Medulla oblongata (tissue), 1 donor: Measurements from ENCODE around the gene SIGLEC9.
A peak's percentile ranks its signal among the peaks of the same experiment; 100 is the strongest.

Experiments
- DNase-seq: peaks from one replicate; pipeline ENCODE4 v3.0.0-alpha.2; 2015; ENCODE audit errors: extremely low spot score

Gene SIGLEC9

DNA sequence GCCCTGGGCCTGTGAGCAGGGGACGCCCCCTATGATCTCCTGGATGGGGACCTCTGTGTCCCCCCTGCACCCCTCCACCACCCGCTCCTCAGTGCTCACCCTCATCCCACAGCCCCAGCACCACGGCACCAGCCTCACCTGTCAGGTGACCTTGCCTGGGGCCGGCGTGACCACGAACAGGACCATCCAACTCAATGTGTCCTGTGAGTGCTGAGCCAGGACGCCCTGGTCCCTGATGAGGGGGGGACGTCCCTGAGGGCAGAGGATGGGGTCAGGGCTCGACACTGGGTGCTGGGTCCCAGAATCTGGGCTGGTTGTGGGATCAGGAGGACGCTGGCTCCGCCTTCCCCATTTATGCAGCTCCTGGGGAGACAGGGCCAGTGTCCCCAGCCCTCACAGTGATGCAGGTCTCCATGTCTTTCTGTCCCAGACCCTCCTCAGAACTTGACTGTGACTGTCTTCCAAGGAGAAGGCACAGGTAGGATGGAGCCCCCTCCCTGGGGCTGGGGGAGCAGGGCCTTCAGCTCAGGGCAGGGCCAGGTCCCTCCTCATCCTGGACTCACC, 19.9 kb downstream of the SIGLEC9 start:
- DNase-seq, result no peak

DNA sequence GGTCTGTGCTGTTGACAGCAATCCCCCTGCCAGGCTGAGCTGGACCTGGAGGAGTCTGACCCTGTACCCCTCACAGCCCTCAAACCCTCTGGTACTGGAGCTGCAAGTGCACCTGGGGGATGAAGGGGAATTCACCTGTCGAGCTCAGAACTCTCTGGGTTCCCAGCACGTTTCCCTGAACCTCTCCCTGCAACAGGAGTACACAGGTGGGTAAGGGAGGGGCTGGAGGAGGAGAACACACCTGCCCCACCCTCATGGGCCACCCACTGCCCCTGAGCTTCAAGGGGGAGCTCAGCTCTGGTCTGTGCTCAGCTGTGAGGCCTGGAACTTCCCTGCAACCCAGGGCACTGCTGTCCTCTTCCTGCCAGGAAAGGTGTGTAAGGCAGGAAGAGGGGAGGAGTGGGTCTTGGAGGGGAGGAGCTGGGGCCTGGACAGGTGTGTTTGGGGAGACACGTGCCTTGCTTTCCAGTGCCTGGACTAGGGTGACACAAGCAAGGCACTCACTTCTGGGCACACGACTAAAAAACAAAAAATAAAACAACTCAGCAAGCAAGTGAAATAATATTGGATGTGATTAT, 21.3 kb downstream of the SIGLEC9 start:
- DNase-seq, result no peak

DNA sequence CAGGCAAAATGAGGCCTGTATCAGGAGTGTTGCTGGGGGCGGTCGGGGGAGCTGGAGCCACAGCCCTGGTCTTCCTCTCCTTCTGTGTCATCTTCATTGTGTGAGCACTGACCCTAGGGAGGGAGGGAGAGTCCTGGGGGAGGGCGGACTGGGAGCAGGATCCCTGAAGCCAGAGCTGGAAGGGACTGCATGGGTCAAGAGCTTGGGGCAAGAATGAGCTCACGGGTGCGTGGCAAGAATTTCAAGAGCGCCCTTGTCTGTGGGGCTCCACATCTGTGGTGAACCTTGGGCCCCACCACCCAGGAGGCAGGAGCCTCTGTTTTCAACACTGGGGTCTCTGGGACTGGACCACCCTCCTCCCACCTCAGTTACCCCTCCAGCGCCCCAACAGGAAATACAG, 22.0 kb downstream of the SIGLEC9 start:
- no peak for DNase-seq

DNA sequence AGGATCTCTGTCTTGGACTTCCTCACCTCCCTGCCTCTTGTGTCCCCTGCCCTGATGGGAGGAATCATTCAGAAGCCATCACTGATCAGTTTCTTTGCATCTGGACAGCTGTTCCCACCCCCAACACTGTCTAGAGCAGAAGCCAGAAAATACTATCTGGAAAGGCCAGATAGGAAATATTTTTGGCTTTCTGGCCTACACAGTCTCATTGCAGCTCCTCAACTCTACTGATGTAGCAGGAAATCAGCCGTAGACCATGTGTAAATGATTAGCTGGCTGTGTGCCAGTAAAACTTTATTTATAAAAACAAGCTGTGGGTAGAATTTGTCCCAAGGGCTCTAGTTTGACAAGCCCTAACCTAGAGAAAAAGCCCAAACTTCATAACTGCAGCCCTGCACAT, 23.0 kb downstream of the SIGLEC9 start:
- no peak for DNase-seq

DNA sequence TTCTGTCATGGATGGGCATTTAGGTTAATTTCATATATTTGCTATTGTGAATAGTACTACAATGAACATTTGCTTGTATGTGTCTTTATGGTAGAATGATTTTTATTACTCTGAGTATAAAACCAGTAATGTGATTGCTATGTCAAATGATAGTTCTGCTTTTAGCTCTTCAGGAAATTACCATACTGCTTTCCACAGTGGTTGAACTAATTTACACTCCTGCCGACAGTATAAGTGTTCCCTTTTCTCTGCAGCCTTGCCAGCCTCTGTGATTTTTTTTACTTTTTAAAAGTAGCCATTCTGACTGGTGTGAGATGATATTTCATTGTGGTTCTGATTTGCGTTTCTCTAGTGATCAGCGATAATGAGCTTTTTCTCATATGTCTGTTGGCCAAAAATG, 23.9 kb downstream of the SIGLEC9 start:
- DNase-seq, result peak; percentile 16

DNA sequence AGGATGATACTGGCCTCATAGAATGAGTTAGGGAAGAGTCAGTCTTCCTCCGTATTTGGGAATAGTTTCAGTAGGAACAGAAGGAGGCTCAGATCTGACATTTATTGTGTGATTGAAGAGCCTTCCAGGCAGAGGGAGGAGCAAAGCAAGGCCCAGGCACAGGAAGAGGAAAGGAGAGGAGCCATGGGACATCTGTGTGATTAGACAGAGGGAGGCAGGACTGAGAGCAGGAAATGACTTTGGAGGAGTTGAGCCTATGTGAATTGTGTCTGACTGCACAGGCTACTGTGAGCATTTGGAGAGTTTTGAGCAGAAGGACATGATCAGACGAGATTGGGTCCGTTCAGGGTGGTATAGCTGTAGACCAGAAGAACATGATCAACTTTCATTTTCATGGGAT, 25.9 kb downstream of the SIGLEC9 start:
- DNase-seq, result no peak

DNA sequence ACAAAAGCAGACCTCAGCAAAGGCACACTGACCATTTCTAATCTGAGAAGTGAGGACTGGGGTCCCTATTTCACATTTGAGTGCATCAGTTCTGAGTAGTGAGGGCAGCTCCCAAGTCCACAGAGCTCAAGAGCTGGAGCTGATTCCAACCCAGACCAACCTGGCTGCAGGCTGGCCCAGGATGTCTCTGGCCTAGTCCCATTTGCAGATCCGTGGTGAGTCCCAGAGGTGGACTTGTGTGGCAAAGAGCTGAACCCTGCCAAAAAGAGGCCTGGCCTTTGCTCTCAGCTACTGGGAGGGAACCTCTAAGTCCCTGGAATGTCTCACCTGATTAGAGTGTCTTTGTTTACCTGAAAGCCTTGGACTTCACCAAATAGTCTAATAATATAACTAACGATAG, 32.0 kb downstream of the SIGLEC9 start:
- DNase-seq, result no peak

DNA sequence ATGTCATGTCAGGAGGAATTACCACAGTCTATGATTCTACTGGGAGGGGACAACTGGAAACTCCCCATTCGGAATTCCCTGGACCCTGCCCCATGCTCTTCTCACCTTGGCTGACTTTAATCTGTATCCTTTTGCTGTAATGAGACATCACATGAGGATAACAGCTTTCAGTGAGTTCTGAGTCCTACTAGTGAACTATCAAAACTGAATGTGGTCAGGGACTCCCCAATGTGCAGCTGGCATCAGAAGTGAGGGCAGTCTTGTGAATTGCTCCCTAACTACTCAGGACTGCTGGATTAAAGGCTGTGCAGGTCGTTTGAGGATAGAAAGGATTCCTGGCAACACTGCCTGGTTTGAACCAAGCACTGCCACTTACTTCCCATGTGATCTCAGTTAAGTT, 32.6 kb downstream of the SIGLEC9 start:
- no peak for DNase-seq

DNA sequence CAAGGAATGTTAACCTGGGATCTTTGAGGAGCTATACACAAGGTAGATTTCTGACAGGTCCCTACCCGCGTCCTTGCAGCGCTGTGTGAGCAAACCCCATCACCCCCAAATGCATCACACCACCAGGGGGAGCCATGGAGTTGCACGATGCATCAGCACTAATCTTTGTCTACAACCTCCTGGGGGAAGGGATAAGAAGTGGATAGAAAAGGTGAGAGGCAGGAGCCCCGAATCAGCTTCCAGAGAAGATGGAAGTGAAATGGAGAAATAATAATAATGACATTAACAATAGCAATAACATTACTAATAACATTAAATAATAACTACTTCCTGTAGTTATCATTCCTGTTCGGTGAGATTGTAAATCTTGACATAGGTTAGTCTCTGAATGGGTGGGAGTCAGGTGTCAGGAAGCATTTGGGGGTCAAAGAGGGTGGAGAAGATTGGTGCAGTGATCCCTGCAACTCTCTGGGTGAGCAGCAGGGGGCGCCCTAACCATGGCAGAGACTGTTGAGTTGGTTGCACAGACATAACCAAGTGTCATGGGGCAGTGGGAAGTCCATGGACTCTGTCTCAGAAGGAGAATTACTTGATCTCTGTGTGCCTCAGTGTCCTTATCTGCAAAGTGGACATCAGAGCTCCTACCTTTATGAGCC, 33.9 kb downstream of the SIGLEC9 start:
- DNase-seq, result peak; percentile 41

DNA sequence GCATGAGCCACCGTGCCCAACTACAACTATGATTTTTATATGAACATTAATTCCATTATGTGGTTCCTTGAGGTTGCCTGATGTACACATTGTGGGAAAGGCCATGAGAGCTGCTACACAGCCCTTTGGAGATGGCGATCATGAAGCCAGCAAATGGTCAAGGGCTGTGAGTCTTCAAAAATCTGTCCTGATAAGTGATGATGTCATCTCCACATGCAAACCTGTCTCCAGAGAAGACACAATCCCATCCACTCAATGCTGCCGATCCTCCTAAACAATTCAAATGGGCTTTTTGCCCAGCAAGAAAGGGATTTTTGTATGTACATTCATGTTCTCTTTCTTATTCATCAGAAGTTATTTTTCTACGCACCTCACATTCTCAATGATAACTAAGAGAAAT, 35.0 kb downstream of the SIGLEC9 start:
- DNase-seq, result no peak

DNA sequence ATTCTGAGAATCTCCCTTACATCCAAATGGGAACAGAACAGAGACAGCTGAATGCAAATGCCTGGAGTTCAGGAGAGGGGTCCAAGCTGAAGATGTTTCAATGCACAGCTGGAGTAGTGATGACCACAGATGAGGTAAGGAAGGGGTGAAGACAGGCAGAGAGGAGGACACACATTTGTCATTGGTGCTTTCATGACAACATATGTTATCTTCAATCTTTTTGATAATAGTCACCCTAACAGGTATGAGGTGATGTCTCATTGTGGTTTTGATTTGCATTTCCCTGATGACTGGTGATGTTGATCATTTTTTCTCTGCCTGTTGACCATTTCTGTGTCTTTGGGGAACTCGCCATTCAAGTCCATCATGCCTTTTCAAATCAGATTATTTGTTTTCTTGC, 36.6 kb downstream of the SIGLEC9 start:
- DNase-seq, result no peak

DNA sequence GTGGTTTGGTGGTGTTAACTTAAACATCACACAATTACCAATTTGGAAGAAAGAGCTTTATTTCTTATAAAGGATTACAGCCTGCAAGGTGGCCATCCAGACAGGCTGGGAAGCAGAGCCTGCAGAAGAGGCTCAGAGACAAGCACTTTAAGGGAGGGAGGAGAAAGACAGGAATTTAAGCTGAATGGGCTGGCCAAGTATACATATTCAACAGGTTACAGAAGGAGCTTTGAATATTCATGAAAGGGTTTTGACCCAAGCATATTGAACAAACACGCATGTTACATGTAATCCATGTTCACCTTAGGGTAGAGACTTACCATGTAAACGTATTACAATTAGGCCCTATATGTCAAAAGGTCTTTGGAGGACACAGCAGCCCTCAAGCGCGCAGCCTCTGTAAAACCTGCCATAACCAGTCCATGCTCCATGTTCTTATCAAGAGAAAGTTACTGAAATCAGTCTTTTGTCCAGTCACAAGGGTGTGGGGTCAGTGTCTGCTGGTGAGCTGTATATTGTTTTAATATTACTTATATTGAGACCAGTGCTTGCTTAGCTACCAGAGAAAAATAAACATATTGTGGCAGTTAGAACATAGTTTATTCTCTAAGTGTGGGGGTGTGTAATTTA, 37.3 kb downstream of the SIGLEC9 start:
- no peak for DNase-seq

DNA sequence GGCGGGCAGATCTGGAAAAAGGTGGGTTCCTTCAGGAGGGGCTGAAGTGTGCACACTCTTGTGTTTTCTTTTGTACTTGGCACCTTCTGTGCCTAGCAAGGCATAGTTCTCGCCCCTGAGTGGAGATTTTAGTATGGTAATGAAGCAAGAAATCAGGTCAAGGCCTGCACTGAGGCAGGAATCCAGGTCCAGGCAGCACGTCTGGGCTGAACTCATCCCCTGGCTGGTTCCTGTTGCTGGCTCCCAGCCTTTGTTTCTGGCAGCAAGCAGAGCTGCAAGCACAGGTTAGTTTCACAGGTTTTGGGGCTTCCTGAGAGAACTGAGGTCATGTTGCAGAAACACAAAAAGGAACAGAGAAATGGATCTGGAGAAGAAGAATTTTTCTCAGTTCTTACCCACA, 38.6 kb downstream of the SIGLEC9 start:
- DNase-seq, result no peak

DNA sequence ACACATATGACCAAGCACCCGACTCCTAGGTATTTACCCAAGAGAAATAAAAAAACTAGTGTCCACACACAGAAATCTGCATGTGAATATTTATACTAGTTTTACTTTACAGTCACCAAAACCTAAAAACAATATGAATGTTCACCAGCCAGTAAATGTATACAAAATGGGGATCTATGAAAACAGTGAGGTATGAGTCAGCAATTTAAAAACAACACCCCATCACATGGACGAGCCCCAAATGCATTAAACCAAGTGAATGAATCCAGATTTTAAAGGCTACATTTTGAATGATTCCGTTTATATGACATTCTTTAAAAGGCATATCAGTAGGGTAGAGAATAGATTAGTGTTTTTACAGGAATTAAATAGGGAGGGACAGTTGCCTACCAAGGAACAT, 39.5 kb downstream of the SIGLEC9 start:
- no peak for DNase-seq

DNA sequence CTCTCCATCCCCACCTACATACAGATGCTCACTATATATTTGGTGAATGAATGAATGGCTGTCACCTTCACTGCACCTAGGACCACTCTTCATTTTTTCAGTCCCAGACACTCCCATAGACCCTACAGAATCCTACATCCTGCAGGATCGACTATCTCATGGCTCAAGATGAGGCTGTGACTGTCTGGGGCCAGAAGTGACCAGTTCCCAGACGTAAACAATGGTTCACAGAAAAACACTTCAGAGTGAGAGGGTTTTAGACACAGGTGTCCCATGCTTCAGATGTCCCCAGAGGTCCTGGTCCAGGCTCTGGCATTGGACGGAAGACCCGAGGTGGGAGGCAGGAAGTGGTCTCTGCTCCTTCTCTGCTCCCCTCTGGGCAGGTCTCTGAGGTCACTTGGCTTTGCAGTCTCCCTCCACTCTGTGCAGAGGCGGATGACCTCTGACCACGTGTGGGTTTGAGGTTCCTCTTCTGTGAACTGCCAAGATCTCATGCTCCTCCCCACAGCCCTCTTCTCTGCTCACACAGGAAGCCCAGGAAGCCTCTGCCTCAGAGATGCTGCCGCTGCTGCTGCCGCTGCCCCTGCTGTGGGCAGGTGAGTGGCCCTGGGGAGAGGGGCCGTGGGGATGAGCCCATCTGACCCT, 42.3 kb downstream of the SIGLEC9 start:
- DNase-seq, result peak; percentile 72

DNA sequence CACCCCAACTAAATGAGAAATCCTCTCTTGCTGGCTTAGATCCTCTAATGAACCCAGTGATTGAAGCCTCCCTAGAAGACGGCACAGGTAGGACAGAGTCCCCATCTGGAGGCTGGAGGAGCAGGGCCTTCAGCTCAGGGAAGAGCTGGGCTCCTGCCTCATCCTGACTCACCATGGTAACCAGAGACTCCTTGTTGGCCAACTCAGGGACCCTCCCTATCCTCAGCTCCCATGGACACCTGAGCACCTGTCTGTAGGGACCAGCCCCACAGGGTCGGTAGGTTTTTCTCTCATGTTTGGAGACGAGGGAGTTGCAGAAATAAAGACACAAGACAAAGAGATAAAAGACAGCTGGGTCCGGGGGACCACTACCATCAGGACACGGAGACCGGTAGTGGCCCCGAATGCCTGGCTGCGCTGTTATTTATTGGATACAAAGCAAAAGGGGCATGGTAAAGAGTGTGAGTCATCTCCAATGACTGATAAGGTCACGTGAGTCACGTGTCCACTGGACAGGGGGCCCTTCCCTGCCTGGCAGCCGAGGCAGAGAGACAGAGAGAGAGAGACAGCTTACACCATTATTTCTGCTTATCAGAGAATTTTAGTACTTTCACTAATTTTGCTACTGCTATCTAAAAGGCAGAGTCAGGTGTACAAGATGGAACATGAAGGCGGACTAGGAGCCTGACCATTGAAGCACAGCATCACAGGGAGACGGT, 44.0 kb downstream of the SIGLEC9 start:
- DNase-seq, result no peak

DNA sequence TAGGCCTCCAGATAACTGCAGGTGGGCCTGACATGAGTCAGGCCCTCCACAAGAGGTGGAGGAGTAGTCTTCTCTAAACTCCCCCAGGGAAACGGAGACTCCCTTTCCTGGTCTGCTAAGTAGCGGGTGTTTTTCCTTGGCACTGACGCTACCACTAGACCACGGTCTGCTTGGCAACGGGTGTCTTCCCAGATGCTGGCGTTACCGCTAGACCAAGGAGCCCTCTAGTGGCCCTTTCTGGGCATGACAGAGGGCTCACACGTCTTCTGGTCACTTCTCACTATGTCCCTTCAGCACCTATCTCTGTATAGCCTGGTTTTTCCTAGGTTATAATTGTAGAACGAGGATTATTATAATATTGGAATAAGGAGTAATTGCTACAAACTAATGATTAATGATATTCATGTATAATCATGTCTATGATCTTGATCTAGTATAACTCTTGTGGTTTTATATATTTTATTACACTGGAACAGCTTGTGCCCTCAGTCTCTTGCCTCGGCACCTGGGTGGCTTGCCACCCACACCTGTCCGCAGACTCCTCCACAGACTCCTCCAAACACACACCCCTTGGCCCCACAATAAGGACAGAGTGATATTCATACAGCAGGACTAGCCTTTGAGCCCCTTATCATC, 44.7 kb downstream of the SIGLEC9 start:
- peak; percentile 75 for DNase-seq

DNA sequence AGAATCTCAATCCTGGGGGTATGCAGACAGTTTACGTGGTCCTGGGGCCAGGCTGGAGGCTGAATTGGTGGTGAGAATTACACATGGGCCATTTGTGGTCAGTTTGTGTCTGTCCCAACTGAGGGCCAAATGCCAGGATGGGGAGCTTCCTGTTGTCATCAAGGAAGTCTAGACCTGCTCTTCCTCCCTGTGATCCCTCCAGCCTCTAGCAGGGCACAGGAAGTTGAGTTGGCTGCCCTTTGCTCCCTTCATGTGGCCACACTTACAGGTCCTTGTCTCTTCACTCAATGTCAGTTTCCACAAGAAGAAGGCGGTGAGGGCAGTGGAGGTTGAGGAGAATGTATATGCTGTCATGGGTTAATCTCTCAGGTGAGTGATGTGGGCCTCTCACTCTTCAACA, 47.5 kb downstream of the SIGLEC9 start:
- DNase-seq, result no peak

DNA sequence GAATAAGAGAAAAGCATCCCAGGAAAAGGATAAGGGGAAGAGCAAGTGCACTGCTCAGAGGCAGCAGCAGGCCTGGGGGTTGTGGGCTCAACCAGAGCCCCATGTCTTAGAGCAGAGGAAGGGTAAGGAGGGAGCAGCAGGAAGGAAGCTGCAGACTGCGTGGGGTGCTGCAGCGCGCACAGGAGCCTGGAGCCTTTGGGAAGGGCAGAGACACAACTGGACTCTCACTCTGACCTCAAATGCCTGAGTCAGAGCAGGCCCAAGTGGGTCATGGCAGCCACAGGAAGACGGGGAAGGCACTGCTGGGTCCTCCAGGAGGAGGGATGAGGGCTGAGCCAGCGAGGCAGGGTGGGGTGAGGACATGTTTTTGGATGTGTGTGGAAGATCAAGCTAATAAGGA, 49.0 kb downstream of the SIGLEC9 start:
- DNase-seq, result no peak

DNA sequence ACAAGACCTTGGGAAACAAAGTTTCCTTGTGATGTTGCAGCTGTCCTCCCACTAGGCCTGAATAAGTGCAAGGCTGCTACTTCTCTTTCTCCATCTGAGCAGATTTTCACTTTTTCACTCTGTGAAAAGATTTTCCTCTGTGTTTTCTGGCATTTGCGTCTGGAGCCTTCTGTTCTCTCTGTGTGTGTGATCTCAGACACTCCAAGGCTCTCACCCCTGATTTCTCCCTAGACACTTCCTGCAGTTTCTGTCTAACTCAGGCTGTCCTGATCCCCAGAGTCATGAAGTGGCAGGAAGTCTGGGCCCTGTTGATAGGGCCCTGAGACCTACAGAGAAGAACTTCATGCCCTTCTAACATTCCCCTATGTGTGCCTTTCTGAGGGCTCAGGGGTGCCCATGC, 54.5 kb downstream of the SIGLEC9 start:
- no peak for DNase-seq
